Body of pancreas (tissue), 4 donors: Measurements from ENCODE around the gene VEZF1. TPM values are rescaled to one million over a fixed set of nuclear protein-coding genes. Genes with fewer than 3 reads are reported as not detected.

Experiments used
- ATAC-seq: fragments of 150-250 bp; one replicate; pipeline ENCODE4 v1.9.1; 2016
- DNase-seq, 4 donors: peaks; one replicate each; pipeline ENCODE4 v3.0.0-alpha.2; 2019
- H3K27ac ChIP-seq, 4 donors: fragments of 200-600 bp; sonication (generic); 1 replicate in 3 of 4; 2 replicates in 1 of 4; pipeline versions ENCODE4 v1.5.1 to v1.6.1; 2016 to 2019; ENCODE audit warnings: mild to moderate bottlenecking in 1 of 4, mixed read lengths in 1 of 4, moderate library complexity in 1 of 4
- H3K27me3 ChIP-seq, 2 donors: fragments of 200-600 bp; sonication (generic); one replicate each; pipeline ENCODE4 v1.6.0; 2016; ENCODE audit warnings: mild to moderate bottlenecking in 1 of 2
- H3K36me3 ChIP-seq, 2 donors: fragments of 200-600 bp; sonication (generic); replicated peaks in 1 of 2; 2 replicates each; pipeline ENCODE4 v1.5.1; 2016; ENCODE audit warnings: low read depth in 2 of 2; ENCODE audit not compliant: insufficient read depth in 1 of 2
- H3K4me1 ChIP-seq: fragments of 200-600 bp; sonication (generic); one replicate; pipeline ENCODE4 v1.6.0; 2016
- H3K4me3 ChIP-seq, 2 donors: fragments of 200-600 bp; sonication (generic); 1 replicate in 1 of 2; 2 replicates in 1 of 2; pipeline ENCODE4 v1.5.1; 2016 to 2019
- H3K9me3 ChIP-seq, 3 donors: fragments of 200-600 bp; sonication (generic); 1 replicate in 2 of 3; 2 replicates in 1 of 3; pipeline ENCODE4 v1.5.1; 2016
- POLR2A ChIP-seq, 3 donors: fragments of 450-650 bp; IDR thresholded peaks; one replicate each; pipeline ENCODE4 v1.6.1; 2016; ENCODE audit warnings: antibody characterized with exemption in 3 of 3, mild to moderate bottlenecking in 2 of 3
- WGBS, 2 donors: methylation state at CpG; one replicate each; pipeline ENCODE4 v1.1.5; 2017; 5-methylcytosine and 5-hydroxymethylcytosine counted together
- intact Hi-C: fragments of 100-400 bp; cut with DNase I; formaldehyde crosslinking; loops from one replicate; pipeline ENCODE4 v1.15.1; 2023
- total RNA-seq, 2 donors: library from RNA; depleted of rRNA; stranded (reverse); fragments of >200 nt; gene quantifications; one replicate each; pipeline ENCODE4 v1.1.0, GENCODE V29; 2016
- TF ChIP-seq, protein P1 (sequence below), 7 experiments: fragments of 450-650 bp in 4 of 7; fragments of 200-600 bp in 3 of 7; sonication (generic) in 3 of 7; IDR thresholded peaks; one replicate each; pipeline ENCODE4 v1.5.1; 2016 to 2019; ENCODE audit warnings: antibody characterized with exemption in 7 of 7

The VEZF1 gene
- total RNA-seq, 2 donors from 2014 or later = 14.5 to 39.4 TPM

DNA sequence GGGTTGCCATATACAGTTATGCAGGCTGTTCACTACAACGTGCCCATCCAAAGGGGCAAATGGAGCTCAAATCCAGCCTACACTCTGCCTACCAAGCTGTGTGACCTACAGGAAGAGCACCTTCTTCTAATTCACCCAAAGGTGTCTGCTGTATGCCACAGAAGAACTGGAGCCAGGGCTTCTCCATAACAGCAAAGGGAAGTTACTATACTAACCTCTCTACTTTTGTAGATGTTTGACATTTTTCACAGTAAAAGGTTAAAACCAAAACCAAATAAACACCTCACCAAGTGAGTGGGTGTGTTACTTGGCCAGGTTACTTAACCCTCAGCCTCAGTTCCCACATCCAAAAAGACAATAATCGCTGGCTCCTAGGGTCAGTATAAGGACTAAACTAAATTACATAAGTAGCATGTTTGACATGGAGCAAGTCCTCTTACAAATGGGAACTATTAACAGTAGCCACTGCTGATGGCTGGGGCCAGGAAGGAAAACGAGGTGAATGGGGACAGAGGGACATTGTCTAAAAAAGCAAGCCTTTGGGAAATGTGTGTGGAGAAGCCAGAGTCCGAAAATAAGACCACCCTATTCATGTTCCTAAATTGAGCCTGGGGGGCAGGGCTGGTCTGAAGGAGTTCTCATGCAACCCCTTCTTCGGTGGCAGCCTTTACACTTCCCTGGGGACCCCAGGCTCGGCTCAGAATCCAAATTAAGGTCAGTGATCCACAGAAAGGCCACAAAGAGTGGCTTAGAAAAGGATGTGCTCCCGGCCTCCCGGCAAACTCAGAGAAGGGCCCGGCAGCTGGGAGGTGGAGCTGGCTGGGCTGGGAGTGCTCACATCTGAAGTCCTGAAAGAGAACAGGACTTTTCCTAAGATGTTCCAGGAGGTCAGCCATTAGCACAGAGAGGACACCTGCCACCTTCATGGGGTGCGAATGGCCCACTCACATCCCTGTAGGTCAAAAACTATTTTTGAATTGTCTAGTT is 46.4 kb downstream of the VEZF1 start:
- H3K27me3 ChIP-seq = no peaks in the 10 kb centered on the region
- no peaks in the 10 kb centered on the region for H3K9me3 ChIP-seq
- no peak overlapping the region for H3K4me3 ChIP-seq
- DNase-seq = no peak
- peaks cover 46% of the 10 kb centered on the region for H3K4me1 ChIP-seq
- 66 to 69% methylated on average over 10 of the region's 10 CpGs for WGBS, 2 donors
- intact Hi-C loops = no loop called here
- H3K36me3 ChIP-seq = no peaks in the 10 kb centered on the region
- ATAC-seq = no peak
- no peak for TF ChIP-seq POLR2A (IDR thresholded peaks at IDR 0.05)
- TF ChIP-seq, protein P1, sequence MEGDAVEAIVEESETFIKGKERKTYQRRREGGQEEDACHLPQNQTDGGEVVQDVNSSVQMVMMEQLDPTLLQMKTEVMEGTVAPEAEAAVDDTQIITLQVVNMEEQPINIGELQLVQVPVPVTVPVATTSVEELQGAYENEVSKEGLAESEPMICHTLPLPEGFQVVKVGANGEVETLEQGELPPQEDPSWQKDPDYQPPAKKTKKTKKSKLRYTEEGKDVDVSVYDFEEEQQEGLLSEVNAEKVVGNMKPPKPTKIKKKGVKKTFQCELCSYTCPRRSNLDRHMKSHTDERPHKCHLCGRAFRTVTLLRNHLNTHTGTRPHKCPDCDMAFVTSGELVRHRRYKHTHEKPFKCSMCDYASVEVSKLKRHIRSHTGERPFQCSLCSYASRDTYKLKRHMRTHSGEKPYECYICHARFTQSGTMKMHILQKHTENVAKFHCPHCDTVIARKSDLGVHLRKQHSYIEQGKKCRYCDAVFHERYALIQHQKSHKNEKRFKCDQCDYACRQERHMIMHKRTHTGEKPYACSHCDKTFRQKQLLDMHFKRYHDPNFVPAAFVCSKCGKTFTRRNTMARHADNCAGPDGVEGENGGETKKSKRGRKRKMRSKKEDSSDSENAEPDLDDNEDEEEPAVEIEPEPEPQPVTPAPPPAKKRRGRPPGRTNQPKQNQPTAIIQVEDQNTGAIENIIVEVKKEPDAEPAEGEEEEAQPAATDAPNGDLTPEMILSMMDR (IDR thresholded peaks at IDR 0.05) = no peak
- peak overlapping the region; percentile 46 to 69 (median 62) for H3K27ac ChIP-seq

DNA sequence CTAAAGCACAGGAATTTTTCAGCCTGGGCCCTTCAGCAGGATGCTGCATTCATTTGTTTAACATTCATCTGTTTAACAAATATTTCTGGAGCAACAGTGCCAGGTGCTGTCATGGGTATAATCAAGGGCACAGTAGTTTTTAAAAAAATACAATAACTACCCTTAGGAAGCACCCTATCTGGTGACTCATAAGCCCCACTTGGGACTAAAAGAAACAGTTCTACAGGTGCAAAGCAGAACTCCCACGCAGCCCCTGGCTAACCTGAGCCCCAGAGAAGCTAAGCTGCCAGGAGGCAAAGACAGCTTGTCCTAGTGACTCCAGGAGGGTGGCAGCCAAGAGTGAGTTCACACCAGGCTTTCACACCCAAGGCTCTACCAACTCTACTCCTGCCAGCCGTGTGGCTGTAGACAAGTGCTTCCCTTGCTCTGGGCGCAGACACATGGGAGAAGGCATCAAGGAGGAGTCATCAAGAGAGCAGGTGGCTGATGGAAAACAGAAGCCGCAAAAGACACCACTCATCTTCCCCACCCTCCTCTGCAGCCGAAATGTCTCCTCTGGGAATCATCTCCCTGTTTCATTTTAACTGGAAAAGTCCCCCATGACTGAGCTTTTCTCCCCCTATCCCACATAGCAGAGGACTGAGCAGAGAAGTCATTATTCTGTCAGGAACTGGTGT is 47.3 kb downstream of the VEZF1 start:
- DNase-seq (peak in 2 of 4 donors; percentile 38 to 73), ATAC-seq (peak; percentile 61)
- H3K4me1 ChIP-seq = peaks cover 48% of the 10 kb centered on the region
- TF ChIP-seq POLR2A (IDR thresholded peaks at IDR 0.05) = no peak
- TF ChIP-seq, protein P1 (IDR thresholded peaks at IDR 0.05) = no peak
- intact Hi-C loops = no loop called here
- no peaks in the 10 kb centered on the region for H3K9me3 ChIP-seq
- WGBS, 2 donors = 59 to 61% methylated on average over 5 of the region's 5 CpGs
- H3K36me3 ChIP-seq = no peaks in the 10 kb centered on the region
- H3K4me3 ChIP-seq = no peak overlapping the region
- H3K27me3 ChIP-seq = no peaks in the 10 kb centered on the region
- peak overlapping the region; percentile 46 to 69 (median 62) for H3K27ac ChIP-seq

DNA sequence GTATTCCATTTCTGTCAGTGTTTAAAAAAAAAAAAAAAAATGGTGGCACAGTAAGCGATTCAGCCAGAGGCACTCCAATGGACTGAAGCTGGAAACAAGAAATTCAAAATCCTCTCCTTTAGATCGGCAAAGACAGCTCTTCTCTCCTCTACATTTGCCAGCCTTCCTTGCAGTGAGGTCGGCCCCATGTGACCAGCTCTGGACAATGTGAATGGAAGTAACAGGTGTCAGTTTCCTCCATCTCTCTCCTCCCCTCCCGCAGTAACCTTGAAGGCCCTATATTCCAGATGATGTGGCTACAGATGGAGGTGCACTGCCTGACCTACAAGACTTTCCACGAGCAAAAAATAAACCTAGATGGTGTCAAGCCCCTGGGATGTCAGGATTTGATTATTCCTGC is 47.8 kb downstream of the VEZF1 start:
- Histone ChIP-seq H3K36me3 (no peaks in the 10 kb centered on the region), H3K4me1 (peaks cover 53% of the 10 kb centered on the region), H3K27me3 (no peaks in the 10 kb centered on the region), H3K9me3 (no peaks in the 10 kb centered on the region), H3K4me3 (no peak overlapping the region), H3K27ac (peak overlapping the region; percentile 46 to 69 (median 62))
- DNase-seq (peak in 2 of 4 donors; percentile 48), ATAC-seq (peak; percentile 31)
- TF ChIP-seq, protein P1 (IDR thresholded peaks at IDR 0.05) = no peak
- no peak for TF ChIP-seq POLR2A (IDR thresholded peaks at IDR 0.05)
- intact Hi-C loops = no loop called here
- 49 to 51% methylated on average over 5 of the region's 5 CpGs for WGBS, 2 donors

DNA sequence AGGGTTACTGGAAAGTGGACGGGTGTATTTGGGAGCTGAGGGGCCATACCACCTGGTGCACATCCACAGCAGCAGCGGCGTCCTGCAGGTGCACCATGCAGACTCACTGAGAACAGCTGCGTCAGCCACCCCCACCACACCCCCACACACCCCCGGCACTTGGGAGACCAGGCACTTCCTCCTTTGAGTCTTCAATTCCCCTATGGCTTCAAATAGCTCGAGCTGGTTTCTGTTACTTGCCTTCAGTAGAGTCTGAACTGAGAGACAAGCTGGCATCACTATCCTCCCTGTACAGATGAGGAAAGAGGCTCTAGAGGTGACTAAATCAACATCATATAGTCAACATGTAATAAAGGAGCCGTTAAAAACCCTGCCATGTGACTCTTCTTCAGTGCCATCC is 48.3 kb downstream of the VEZF1 start:
- WGBS, 2 donors = 60 to 66% methylated on average over 6 to 7 of the region's 7 CpGs
- H3K4me3 ChIP-seq = no peak overlapping the region
- no peaks in the 10 kb centered on the region for H3K27me3 ChIP-seq
- DNase-seq (peak in 1 of 4 donors; percentile 35), ATAC-seq (no peak)
- TF ChIP-seq POLR2A (IDR thresholded peaks at IDR 0.05) = no peak
- TF ChIP-seq, protein P1 (IDR thresholded peaks at IDR 0.05) = no peak
- no peaks in the 10 kb centered on the region for H3K36me3 ChIP-seq
- no peaks in the 10 kb centered on the region for H3K9me3 ChIP-seq
- intact Hi-C loops = no loop called here
- H3K4me1 ChIP-seq = peaks cover 57% of the 10 kb centered on the region
- H3K27ac ChIP-seq = peak overlapping the region; percentile 57 to 69 (median 64)
